HepG2 (cell line): Measurements from ENCODE around the gene PRM3. TPM values are rescaled to one million over a fixed set of nuclear protein-coding genes. Genes with fewer than 3 reads are reported as not detected.

Experiments used
- BHLHE40 ChIP-seq: IDR thresholded peaks from 2 replicates; pipeline ENCODE4 v1.6.1; 2011; ENCODE audit warnings: low read length, improper control_type of control experiment
- CEBPB ChIP-seq: IDR thresholded peaks from 2 replicates; pipeline ENCODE4 v1.6.1; 2011; ENCODE audit warnings: low read depth, low read length, improper control_type of control experiment, borderline replicate concordance
- DZIP1 ChIP-seq: sonication (generic); formaldehyde crosslinking; IDR thresholded peaks from 2 replicates; pipeline ENCODE4 v1.5.0; 2020; ENCODE audit warnings: mild to moderate bottlenecking, missing genetic modification reagents
- MEF2D ChIP-seq: sonication (generic); formaldehyde crosslinking; IDR thresholded peaks from 2 replicates; pipeline ENCODE4 v1.5.1; 2020; ENCODE audit warnings: mild to moderate bottlenecking, missing genetic modification reagents
- NONO ChIP-seq, 2 experiments: fragments of 450-650 bp in 1 of 2; sonication (generic) in 1 of 2; formaldehyde crosslinking in 1 of 2; IDR thresholded peaks in 1 of 2; conservative IDR thresholded peaks in 1 of 2; 2 replicates each; pipeline versions ENCODE4 v1.6.1 to v1.8.0; 2017 to 2022; ENCODE audit warnings: mild to moderate bottlenecking in 1 of 2, missing genetic modification reagents in 1 of 2, moderate library complexity in 1 of 2
- NPAS2 ChIP-seq: sonication (generic); formaldehyde crosslinking; IDR thresholded peaks from 2 replicates; pipeline ENCODE4 v1.8.0; 2022; ENCODE audit warnings: mild to moderate bottlenecking, missing genetic modification reagents, borderline replicate concordance
- PITX1 ChIP-seq: sonication (generic); formaldehyde crosslinking; IDR thresholded peaks from 2 replicates; pipeline ENCODE4 v1.5.1; 2020; ENCODE audit warnings: mild to moderate bottlenecking, missing genetic modification reagents
- TBP ChIP-seq: sonication (generic); formaldehyde crosslinking; IDR thresholded peaks from 2 replicates; pipeline ENCODE4 v1.5.0; 2020; ENCODE audit warnings: missing genetic modification reagents
- ZNF160 ChIP-seq: sonication (generic); formaldehyde crosslinking; IDR thresholded peaks from 2 replicates; pipeline ENCODE4 v1.8.0; 2022; ENCODE audit warnings: mild to moderate bottlenecking, inconsistent platforms, missing genetic modification reagents
- ZNF251 ChIP-seq: sonication (generic); formaldehyde crosslinking; IDR thresholded peaks from 2 replicates; pipeline ENCODE4 v1.9.0; 2021; ENCODE audit warnings: mild to moderate bottlenecking, missing genetic modification reagents
- ZNF326 ChIP-seq: sonication (generic); formaldehyde crosslinking; IDR thresholded peaks from 2 replicates; pipeline ENCODE4 v1.4.0; 2020; ENCODE audit warnings: missing genetic modification reagents, borderline replicate concordance
- ZNF572 ChIP-seq: sonication (generic); formaldehyde crosslinking; IDR thresholded peaks from 2 replicates; pipeline ENCODE4 v1.5.1; 2020; ENCODE audit warnings: mild to moderate bottlenecking, missing genetic modification reagents
- ZSCAN25 ChIP-seq: sonication (generic); formaldehyde crosslinking; IDR thresholded peaks from 2 replicates; pipeline ENCODE4 v1.8.0; 2022; ENCODE audit warnings: mild to moderate bottlenecking, missing genetic modification reagents
- ZSCAN30 ChIP-seq: sonication (generic); formaldehyde crosslinking; IDR thresholded peaks from 2 replicates; pipeline ENCODE4 v1.5.0; 2020; ENCODE audit warnings: mild to moderate bottlenecking, missing genetic modification reagents
- polyA plus RNA-seq, 8 experiments: library from polyadenylated mRNA; depleted of rRNA in 3 of 8; stranded (reverse) in 7 of 8; unstranded in 1 of 8; fragments of >200 nt; fragmentation: Illumina TruSeq in 4 of 8; extraction: Trizol in 4 of 8; gene quantifications; 2 replicates each; pipeline versions ENCODE4 v1.2.1 to v1.2.3, GENCODE V29; 2011 to 2016; ENCODE audit warnings: low read depth in 4 of 8, missing spikeins in 1 of 8, mixed read lengths in 1 of 8; ENCODE audit not compliant: insufficient read depth in 1 of 8
- total RNA-seq, 5 experiments: library from RNA; depleted of rRNA; stranded (reverse); fragments of >200 nt; fragmentation: Illumina TruSeq; extraction: Trizol; gene quantifications; 2 replicates each; pipeline ENCODE4 v1.2.3, GENCODE V29; 2016; ENCODE audit warnings: low read depth in 1 of 5
- TF ChIP-seq, protein P1 (sequence below): sonication (generic); formaldehyde crosslinking; IDR thresholded peaks from 2 replicates; pipeline ENCODE4 v1.8.0; 2022; ENCODE audit warnings: mild to moderate bottlenecking, missing genetic modification reagents, moderate library complexity
- TF ChIP-seq, protein P2 (sequence below): sonication (generic); formaldehyde crosslinking; IDR thresholded peaks from 2 replicates; pipeline ENCODE4 v1.5.1; 2020; ENCODE audit warnings: missing genetic modification reagents, mild to moderate bottlenecking, borderline replicate concordance
- TF ChIP-seq, protein P3 (sequence below): IDR thresholded peaks from 2 replicates; pipeline ENCODE4 v1.6.1; 2016; ENCODE audit warnings: missing genetic modification reagents, missing compliant biosample characterization
- TF ChIP-seq, protein P4 (sequence below): sonication (generic); formaldehyde crosslinking; IDR thresholded peaks from 2 replicates; pipeline ENCODE4 v1.5.0; 2020; ENCODE audit warnings: mild to moderate bottlenecking, low read depth, missing genetic modification reagents, borderline replicate concordance

PRM3 gene
- total and polyA plus RNA-seq, 2 of the 13 experiments (the other 11 are each of a cell fraction or from before 2014, with no cell fraction given) = not detected

GRCh38 chr16:11309895-11310633 lies 36.6 kb upstream of the PRM3 start (continued):
- TF ChIP-seq NPAS2 (CRISPR knock-in tag) (no peak), ZNF160 (CRISPR knock-in tag) (no peak), ZNF572 (CRISPR knock-in tag) (no peak), BHLHE40 (peak; percentile 72), ZSCAN30 (CRISPR knock-in tag) (no peak), DZIP1 (CRISPR knock-in tag) (no peak), ZSCAN25 (CRISPR knock-in tag) (peak; percentile 75), PITX1 (CRISPR knock-in tag) (peak; percentile 76), MEF2D (CRISPR knock-in tag) (peak; percentile 78; the same call in 1 of the 2 replicates), ZNF251 (CRISPR knock-in tag) (no peak), CEBPB (peak; percentile 13; the same call in 1 of the 2 replicates), NONO (IDR thresholded peaks at IDR 0.05) (no peak), NONO (CRISPR knock-in tag; conservative IDR thresholded peaks at IDR 0.05) (peak; percentile 82; the same call in 1 of the 2 replicates), TBP (no peak), ZNF326 (CRISPR knock-in tag) (no peak)
- TF ChIP-seq, protein P1, sequence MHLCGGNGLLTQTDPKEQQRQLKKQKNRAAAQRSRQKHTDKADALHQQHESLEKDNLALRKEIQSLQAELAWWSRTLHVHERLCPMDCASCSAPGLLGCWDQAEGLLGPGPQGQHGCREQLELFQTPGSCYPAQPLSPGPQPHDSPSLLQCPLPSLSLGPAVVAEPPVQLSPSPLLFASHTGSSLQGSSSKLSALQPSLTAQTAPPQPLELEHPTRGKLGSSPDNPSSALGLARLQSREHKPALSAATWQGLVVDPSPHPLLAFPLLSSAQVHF = 0 out of 2 replicates have a peak, but pooled peaks have one; percentile 43
- TF ChIP-seq, protein P2, sequence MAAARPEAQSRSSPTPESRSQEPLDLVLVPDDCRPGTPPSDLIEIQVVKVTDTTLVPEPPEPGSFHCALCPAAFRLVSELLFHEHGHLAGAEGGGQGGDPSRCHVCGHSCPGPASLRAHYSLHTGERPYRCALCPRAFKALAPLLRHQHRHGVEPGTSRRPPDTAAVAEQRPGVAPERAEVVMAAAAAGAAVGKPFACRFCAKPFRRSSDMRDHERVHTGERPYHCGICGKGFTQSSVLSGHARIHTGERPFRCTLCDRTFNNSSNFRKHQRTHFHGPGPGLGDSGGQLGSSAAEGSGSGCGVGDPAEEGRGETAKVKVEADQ = peak; percentile 97
- TF ChIP-seq, protein P3, sequence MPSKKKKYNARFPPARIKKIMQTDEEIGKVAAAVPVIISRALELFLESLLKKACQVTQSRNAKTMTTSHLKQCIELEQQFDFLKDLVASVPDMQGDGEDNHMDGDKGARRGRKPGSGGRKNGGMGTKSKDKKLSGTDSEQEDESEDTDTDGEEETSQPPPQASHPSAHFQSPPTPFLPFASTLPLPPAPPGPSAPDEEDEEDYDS (CRISPR knock-in tag) = peak; percentile 61
- TF ChIP-seq, protein P4, sequence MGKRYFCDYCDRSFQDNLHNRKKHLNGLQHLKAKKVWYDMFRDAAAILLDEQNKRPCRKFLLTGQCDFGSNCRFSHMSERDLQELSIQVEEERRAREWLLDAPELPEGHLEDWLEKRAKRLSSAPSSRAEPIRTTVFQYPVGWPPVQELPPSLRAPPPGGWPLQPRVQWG (CRISPR knock-in tag) = no peak
